HG02763 (cell line): ENCODE data around the gene NR6A1.
"Not testable (repeated sequence)": the region's sequence is repeated elsewhere in the genome, so short reads cannot be mapped to it uniquely, and the experiment has no call there.

Experiments
- ATAC-seq: cut with Tn5 transposase; IDR thresholded peaks from one replicate; pipeline ENCODE4 v1.9.1; 2021; ENCODE audit warnings: mild to moderate bottlenecking, moderate library complexity; ENCODE audit not compliant: unreplicated experiment

The NR6A1 gene

GRCh38 chr9:124761710-124762109, 9.4 kb downstream of the NR6A1 start:
- no peak for ATAC-seq

GRCh38 chr9:124761196-124761595, 9.9 kb downstream of the NR6A1 start:
- ATAC-seq: no peak

DNA sequence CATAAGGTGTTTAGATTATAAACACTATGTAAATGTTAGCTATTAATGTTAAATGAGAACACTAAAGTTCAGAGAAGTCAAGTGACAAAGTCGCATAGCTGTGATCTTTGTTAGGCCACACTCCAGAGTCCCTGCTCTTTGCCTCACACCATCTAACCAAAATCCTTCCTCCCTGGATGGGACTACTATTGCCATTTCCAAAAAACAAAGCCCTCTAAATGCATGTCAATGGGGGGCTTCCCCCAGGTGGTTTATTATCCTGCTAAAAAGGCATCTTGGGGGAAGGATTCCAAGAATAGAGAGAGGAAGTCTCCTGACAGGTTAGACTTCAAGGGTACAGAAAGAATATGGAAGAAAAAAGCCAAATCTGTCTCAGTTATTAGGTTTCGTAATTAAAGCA, 10.4 kb downstream of the NR6A1 start:
- ATAC-seq: no peak

- ATAC-seq: no peak
Measured at GRCh38 chr9:124759327-124759726, 11.8 kb downstream of the NR6A1 start.

DNA sequence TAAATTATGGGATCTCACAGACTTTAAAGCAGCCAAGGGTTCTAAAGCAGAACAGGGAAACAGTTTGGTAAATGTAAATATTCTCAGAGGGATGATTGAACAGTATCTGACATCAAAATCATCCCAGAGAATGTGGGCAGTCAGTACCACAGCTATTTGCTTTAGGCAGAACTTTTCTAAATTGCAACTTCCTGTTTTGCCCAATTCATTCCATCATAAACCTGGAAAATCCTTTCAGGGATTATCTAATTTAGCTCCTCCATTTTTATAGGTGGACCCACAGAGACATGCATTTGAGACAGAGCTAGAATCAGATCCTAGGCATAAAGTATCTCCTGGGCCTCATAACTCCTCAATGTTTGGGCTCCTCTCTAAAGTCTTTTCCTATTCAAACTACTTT, 12.4 kb downstream of the NR6A1 start:
- no peak for ATAC-seq

DNA sequence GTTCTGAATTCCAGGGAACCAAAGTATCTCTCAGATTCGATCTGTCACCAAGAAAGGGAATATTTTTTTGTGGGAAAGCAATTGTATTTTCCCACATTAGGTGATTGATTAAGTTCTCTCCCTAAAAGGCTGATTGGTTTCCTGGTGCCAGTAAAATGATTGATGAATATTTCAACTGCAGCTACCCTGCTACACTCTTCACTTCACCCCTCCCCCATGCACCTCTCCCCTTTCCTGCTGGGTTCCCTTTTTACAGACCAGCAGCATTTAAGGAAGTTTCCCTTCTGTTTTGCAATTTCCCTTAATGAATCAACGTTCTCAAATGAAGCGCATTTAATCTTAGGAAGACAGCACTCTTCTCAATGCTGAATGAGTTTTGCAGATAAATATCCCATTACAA, 13.1 kb downstream of the NR6A1 start:
- no peak for ATAC-seq

GRCh38 chr9:124757616-124758015, 13.5 kb downstream of the NR6A1 start:
- no peak for ATAC-seq

- ATAC-seq: no peak
Measured at GRCh38 chr9:124756011-124756410, 15.1 kb downstream of the NR6A1 start.

- ATAC-seq: no peak
Measured at GRCh38 chr9:124755061-124755460, 16.1 kb downstream of the NR6A1 start.

DNA sequence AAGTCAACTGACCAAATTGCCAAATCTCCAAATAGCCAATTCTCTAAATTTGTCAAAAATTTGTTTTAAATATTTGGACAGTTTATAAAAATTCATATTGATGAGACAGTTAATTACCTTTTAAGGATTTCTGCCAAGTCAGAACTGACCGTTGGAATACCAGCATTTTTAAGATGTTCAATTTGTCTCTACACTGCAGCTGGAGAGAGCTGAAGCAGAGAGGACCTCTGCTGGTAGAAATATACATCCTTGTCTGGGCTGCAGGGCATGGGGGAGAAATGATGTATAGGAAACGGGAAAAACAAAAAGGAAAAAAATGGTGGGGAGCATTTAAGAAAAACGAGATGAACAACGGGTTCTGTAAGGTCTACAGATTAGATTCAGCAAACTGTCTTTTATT, 16.8 kb downstream of the NR6A1 start:
- ATAC-seq: no peak

DNA sequence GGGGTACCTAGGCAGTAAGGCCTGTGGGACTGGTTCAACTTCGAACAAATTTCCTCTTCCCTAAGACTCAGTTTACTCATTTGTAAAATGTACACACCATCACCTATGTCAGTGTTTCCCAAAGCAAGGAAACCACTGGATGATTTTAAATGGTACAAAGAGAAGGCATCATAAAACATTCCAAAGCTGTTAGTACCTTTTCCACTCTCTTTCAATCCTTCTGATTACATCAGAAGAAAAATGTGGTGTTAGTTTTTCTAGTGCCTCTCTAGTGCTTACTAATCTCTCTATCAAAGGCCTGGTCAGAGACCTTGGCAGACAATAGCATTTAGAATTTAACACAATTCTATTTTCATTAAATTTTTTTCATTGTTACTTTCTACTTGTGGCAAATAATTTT, 18.1 kb downstream of the NR6A1 start:
- ATAC-seq: no peak

- no peak for ATAC-seq
Measured at GRCh38 chr9:124749781-124750180, 21.3 kb downstream of the NR6A1 start.

DNA sequence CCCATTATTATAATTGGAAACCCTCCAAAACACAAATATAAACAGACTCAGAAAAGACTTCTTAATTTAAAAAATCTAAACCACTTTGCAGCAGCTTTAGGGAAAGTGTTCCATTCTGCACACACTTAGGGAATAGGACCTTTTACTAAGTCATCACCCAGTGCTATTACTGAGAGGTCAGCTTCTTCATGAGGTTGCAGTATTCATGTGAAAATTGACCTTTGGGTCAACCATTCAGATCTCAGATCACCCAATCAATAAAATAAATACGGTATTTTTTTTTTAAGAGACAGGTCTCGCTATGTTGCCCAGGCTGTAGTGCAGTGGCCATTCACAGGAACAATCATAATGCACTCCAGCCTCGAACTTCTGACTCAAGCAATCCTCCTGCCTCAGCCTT, 21.8 kb downstream of the NR6A1 start:
- no peak for ATAC-seq

- ATAC-seq: no peak
Measured at GRCh38 chr9:124747065-124747464, 24.0 kb downstream of the NR6A1 start.

DNA sequence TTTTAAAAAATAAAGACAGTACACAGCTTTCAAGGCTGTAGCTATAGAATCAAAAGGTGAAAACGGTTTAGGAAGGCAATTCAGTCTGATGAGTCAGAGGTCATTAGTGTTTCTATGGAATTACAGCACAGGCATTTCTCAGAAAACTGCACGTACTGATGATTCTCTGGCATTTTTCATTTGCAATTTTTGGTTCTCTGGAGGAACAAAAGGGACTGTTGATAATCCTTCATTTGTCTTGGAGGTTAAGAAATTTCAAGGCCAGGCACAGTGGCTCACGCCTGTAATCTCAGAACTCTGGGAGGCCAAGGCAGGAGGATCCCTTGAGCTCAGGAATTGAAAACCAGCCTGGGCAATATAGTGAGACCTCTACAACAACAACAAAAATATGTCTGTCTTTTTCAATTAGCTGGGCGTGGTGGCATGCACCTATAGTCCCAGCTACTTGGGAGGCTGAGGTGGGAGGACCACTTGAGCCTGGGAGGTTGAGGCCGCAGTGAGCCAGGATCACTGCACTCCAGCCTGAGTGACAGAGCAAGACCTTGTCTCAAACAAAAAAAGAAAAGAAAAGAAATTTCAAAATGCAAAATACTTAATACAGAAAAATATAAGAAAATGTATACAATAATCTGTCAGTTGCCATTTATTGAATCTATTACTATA, 27.3 kb downstream of the NR6A1 start:
- no peak for ATAC-seq

GRCh38 chr9:124742940-124743339, 28.2 kb downstream of the NR6A1 start:
- no peak for ATAC-seq

DNA sequence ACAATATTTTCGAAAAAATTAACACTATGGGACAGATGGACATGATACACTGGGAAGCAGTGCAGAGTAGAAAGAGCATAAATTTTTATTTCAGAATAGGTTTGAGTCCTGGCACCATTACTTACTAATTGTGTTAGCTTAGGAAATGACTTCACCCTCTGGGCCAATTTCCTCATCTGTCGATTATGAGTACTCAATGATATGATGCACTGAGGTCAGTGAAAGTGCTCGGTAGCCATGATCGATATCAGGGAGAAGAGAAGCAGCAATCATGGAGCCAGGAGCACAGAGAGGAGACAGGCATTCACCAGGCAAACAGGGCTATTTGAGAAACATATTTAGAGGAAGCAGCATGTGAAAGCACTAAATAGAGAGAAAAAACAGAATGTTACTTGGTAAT, 29.4 kb downstream of the NR6A1 start:
- no peak for ATAC-seq

DNA sequence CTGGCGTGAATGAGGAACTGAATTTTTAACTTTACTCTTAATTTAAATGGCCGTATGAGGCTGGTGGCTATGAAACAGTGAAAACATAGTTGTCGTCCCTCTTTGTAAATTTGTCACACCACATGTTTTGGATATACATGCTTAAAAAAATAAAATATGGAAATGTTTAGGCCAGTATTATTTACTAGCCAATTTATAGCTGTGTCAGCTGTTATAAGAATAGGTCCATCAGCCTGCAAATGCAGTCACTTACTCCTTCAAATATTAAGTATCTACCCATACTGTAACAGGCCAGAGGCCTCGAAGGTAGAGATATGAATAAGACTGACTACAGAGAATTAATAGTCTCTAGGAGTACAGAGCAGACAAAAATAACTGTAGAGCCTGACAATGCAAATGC, 30.0 kb downstream of the NR6A1 start:
- no peak for ATAC-seq

DNA sequence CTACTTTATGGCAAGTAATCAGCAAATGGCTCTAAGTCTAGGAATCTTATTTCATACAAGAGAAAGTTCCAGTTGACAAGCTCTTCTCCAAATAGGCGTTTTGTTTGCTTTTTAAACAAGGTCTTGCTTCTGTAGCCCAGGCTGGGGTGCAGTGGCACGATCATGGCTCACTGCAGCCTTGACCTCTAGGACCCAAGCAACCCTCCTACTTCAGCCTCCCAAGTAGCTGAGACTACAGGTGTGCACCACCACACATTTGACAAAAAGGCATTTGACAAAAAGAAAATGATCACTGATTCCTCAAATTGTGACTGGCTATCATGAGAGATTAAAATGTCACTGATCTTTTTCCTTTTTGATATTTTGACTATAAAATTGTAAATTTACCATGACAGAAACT, 31.8 kb downstream of the NR6A1 start:
- ATAC-seq: no peak

GRCh38 chr9:124738075-124738474, 33.0 kb downstream of the NR6A1 start:
- ATAC-seq: not testable (repeated sequence)

- ATAC-seq: no peak
Measured at GRCh38 chr9:124735121-124735520, 36.0 kb downstream of the NR6A1 start.

DNA sequence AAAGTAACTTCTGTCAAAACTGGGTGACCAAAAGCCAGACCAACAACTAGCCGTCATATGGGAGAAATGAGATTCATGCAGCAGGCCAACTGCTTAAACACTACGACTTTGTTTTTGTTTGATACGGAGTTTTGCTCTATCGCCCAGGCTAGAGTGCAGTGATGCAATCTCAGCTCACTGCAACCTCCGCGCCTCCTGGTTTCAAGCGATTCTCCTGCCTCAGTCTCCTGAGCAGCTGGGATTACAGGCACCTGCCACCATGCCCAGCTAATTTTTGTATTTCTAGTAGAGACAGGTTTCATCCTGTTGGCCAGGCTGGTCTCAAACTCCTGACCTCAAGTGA, 36.4 kb downstream of the NR6A1 start:
- not testable (repeated sequence) for ATAC-seq

GRCh38 chr9:124733964-124734740, 37.0 kb downstream of the NR6A1 start:
- no peak for ATAC-seq
